Measurements from ENCODE around the gene THSD8.

THSD8 gene

GRCh38 chr19:12779162-12779993, 22.5 kb upstream of the THSD8 start:
- peak; percentile 47 for DNase-seq (ENCODE audit: low read depth, low spot score)

GRCh38 chr19:12782174-12782423, 19.8 kb upstream of the THSD8 start:
- no peak for DNase-seq (ENCODE audit: low read depth, low spot score)

- DNase-seq (ENCODE audit: low read depth, low spot score): peak; percentile 76
Observed at GRCh38 chr19:12782424-12783290, 19.2 kb upstream of the THSD8 start.

GRCh38 chr19:12783291-12783848, 18.5 kb upstream of the THSD8 start:
- DNase-seq (ENCODE audit: low read depth, low spot score): no peak

GRCh38 chr19:12783849-12784393, 17.9 kb upstream of the THSD8 start:
- no peak for DNase-seq (ENCODE audit: low read depth, low spot score)

GRCh38 chr19:12784394-12784870, 17.4 kb upstream of the THSD8 start:
- no peak for DNase-seq (ENCODE audit: low read depth, low spot score)

GRCh38 chr19:12784871-12785430, 16.9 kb upstream of the THSD8 start:
- no peak for DNase-seq (ENCODE audit: low read depth, low spot score)

- no peak for DNase-seq (ENCODE audit: low read depth, low spot score)
Observed at GRCh38 chr19:12785431-12786031, 16.3 kb upstream of the THSD8 start.

GRCh38 chr19:12786141-12786870, 15.6 kb upstream of the THSD8 start:
- DNase-seq (ENCODE audit: low read depth, low spot score): no peak

- no peak for DNase-seq (ENCODE audit: low read depth, low spot score)
Observed at GRCh38 chr19:12786952-12787351, 14.9 kb upstream of the THSD8 start.

GRCh38 chr19:12787458-12787857, 14.4 kb upstream of the THSD8 start:
- no peak for DNase-seq (ENCODE audit: low read depth, low spot score)

GRCh38 chr19:12788042-12788681, 13.7 kb upstream of the THSD8 start:
- DNase-seq (ENCODE audit: low read depth, low spot score): no peak

- DNase-seq (ENCODE audit: low read depth, low spot score): peak; percentile 65
Observed at GRCh38 chr19:12788682-12789097, 13.2 kb upstream of the THSD8 start.

- no peak for DNase-seq (ENCODE audit: low read depth, low spot score)
Observed at GRCh38 chr19:12789098-12789903, 12.6 kb upstream of the THSD8 start.

- DNase-seq (ENCODE audit: low read depth, low spot score): peak; percentile 95
Observed at GRCh38 chr19:12789904-12790619, 11.8 kb upstream of the THSD8 start.

GRCh38 chr19:12790628-12791344, 11.1 kb upstream of the THSD8 start:
- no peak for DNase-seq (ENCODE audit: low read depth, low spot score)

- DNase-seq (ENCODE audit: low read depth, low spot score): peak; percentile 91
Observed at GRCh38 chr19:12791345-12792050, 10.4 kb upstream of the THSD8 start, which contains the start of gene JUNB. Gene JUNB (plus strand): TSS chr19:12791486. CDS start chr19:12791772, 286 bp downstream.

Measured in ELF-1 (cell line).